Measurements from ENCODE around the gene CA10. TPM values are rescaled to one million over a fixed set of nuclear protein-coding genes. Genes with fewer than 3 reads are reported as not detected.

Gene CA10
- total RNA-seq, 3 donors from 2014 or later = 0.46 to 1.2 (median 0.64) TPM

DNA sequence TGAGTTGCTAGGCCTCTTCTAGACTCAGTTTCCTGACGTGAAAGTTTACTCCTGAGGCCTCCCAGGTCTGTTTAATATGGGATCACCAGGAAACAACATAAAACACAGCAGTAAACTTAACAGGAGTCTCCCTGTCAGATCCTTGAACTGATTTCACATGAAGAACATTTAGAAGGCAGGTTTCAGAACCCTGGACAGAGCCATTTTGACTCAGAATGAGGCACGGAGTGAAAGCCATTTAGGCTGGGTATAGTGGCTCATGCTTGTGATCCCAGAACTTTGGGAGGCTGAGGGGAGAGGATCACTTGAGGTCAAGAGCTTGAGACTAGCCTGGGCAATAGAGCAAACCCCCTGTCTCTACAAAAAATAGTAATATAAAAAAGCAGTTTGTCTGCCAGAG lies 289.1 kb downstream of the CA10 start:
- DNase-seq (peak in 1 of 3 donors; percentile 57), ATAC-seq (no peak)
- Histone ChIP-seq H3K4me1 (ENCODE audit: low read depth) (no peaks in the 10 kb centered on the region), H3K9me3 (no peaks in the 10 kb centered on the region), H3K36me3 (ENCODE audit: low read depth) (no peaks in the 10 kb centered on the region), H3K4me3 (no peak overlapping the region)
- intact Hi-C loops (cut with DNase I, micrococcal nuclease) = no loop called here
- no peak for TF ChIP-seq CTCF (IDR thresholded peaks at IDR 0.05)

DNA sequence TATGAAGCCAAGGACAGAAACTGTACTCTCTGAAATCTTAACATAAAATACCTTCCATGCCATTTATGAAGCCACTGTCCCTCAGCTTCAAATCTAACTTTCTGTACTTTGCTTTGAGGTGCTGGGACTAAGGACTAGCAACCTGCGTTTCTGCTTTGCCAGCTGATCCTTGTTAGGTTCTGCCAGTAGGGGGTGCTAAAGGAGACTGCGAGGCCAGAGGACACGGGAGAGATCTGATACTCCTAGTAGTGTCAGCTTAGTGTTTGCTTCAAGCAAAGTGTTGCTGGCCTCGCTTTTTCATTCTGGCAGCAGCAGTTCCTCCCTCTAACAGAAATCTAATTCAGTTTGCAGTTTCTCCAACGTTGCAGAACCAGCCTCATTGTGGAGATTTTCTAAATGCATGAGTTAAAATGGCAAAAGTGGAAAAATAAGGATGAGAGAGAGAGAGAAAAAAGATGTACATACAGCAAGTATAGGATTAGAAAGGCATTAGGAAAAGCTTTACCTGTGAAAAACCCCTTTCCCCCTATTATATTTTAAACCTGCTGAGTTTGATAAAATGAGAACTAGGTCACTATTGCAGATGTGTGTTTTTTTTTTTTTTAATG lies 297.5 kb downstream of the CA10 start:
- peak; percentile 34 for TF ChIP-seq CTCF (IDR thresholded peaks at IDR 0.05)
- intact Hi-C loops (cut with DNase I, micrococcal nuclease) = loop anchor here in 1 of 2 donors (5.0 kb wide), 1 partner anchor 246 kb away; no protein-coding TSS in a partner anchor

DNA sequence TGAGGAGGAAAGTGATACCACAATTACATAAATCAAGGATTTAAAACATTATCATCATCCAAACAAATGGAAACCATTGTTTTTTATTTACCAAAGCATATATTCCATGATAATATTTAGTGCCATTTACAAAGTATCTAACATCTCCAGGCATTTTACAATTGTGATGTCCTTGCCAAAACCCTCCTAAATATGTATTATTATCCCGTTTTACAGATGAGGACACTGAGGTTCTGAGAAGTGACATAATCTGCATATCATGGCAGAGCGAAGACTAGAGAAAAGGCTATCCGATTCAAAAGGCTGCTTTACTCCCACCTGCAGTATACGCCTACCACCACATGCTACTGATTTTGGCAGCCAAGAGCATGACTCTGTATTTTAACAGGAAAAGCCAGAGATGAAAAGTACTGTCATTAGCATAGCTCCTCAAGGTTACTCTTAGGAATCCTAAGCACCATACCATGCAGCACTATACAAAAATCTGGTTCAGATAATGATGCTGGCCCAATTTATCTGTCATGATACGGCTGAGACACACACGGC lies 301.4 kb downstream of the CA10 start:
- no peak for TF ChIP-seq CTCF (IDR thresholded peaks at IDR 0.05)
- intact Hi-C loops (cut with DNase I, micrococcal nuclease) = no loop called here
- DNase-seq (no peak), ATAC-seq (no peak)
- Histone ChIP-seq H3K4me3 (no peak overlapping the region), H3K36me3 (ENCODE audit: low read depth) (no peaks in the 10 kb centered on the region), H3K4me1 (ENCODE audit: low read depth) (peaks cover 3% of the 10 kb centered on the region), H3K9me3 (no peaks in the 10 kb centered on the region)

More for the DNA sequence above, 297.5 kb downstream of the CA10 start:
- no peak overlapping the region for H3K4me3 ChIP-seq
- ATAC-seq (peak; percentile 80), DNase-seq (peak in 2 of 3 donors; percentile 33 to 81)
- peaks cover 3% of the 10 kb centered on the region for H3K4me1 ChIP-seq (ENCODE audit: low read depth)
- no peaks in the 10 kb centered on the region for H3K9me3 ChIP-seq
- no peaks in the 10 kb centered on the region for H3K36me3 ChIP-seq (ENCODE audit: low read depth)

DNA sequence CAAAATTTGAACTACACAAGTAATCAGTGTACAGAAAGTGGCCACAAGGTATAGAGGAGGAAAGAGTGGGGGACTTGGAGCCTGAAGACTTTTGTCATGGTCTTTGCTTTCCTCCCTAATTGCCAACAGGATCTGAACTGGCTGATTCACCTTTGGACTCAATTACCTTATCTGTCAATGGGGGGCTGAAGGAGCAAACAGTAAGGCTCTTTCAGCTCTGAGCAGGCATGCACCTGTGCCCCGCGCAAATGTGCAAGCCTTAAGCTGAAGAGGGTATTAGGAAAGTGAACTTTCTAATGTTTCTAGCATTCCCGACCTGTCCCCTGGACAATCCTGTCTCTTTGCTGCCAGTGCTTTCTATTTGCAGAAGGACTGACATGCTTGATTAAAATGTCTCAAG lies 302.7 kb downstream of the CA10 start:
- no peak for TF ChIP-seq CTCF (IDR thresholded peaks at IDR 0.05)
- no peaks in the 10 kb centered on the region for H3K36me3 ChIP-seq (ENCODE audit: low read depth)
- DNase-seq (no peak), ATAC-seq (no peak)
- H3K4me1 ChIP-seq (ENCODE audit: low read depth) = peaks cover 3% of the 10 kb centered on the region
- intact Hi-C loops (cut with DNase I, micrococcal nuclease) = no loop called here
- no peaks in the 10 kb centered on the region for H3K9me3 ChIP-seq
- no peak overlapping the region for H3K4me3 ChIP-seq

GRCh38 chr17:51853857-51854256 lies 304.7 kb downstream of the CA10 start:
- intact Hi-C loops (cut with DNase I, micrococcal nuclease) = no loop called here
- H3K4me1 ChIP-seq (ENCODE audit: low read depth) = peaks cover 3% of the 10 kb centered on the region
- TF ChIP-seq CTCF (IDR thresholded peaks at IDR 0.05) = no peak
- ATAC-seq (peak; percentile 90), DNase-seq (peak in 1 of 3 donors; percentile 10)
- no peak overlapping the region for H3K4me3 ChIP-seq
- no peaks in the 10 kb centered on the region for H3K9me3 ChIP-seq
- H3K36me3 ChIP-seq (ENCODE audit: low read depth) = no peaks in the 10 kb centered on the region
